Heart left ventricle (tissue), 16 donors: ENCODE measurements around the gene KCNJ9. TPM values are rescaled to one million over a fixed set of nuclear protein-coding genes. Genes with fewer than 3 reads are reported as not detected.
A peak's percentile ranks its signal among the peaks of the same experiment; 100 is the strongest.
"Not testable (repeated sequence)": the region's sequence is repeated elsewhere in the genome, so short reads cannot be mapped to it uniquely, and the experiment has no call there.

Source experiments
- ATAC-seq, 4 donors: fragments of 200-7000 bp; cut with Tn5 transposase; one replicate each; pipeline ENCODE4 v1.9.1; 2020 to 2022; ENCODE audit warnings: moderate library complexity in 4 of 4, mild to moderate bottlenecking in 3 of 4, moderate number of reproducible peaks in 1 of 4
- DNase-seq, 5 donors: peaks; one replicate each; pipeline ENCODE4 v3.0.0-alpha.2; 2020
- H3K27ac ChIP-seq, 12 donors: fragments of 200-600 bp; sonication (generic) in 4 of 12; one replicate each; pipeline versions ENCODE4 v1.5.0 to v1.8.0; 2016 to 2022; ENCODE audit warnings: mild to moderate bottlenecking in 2 of 12
- H3K27me3 ChIP-seq, 9 donors: fragments of 200-600 bp; sonication (generic) in 2 of 9; one replicate each; pipeline versions ENCODE4 v1.5.1 to v1.8.0; 2016 to 2022; ENCODE audit warnings: mild to moderate bottlenecking in 3 of 9
- H3K36me3 ChIP-seq, 9 donors: fragments of 200-600 bp; sonication (generic) in 2 of 9; one replicate each; pipeline versions ENCODE4 v1.5.0 to v1.8.0; 2018 to 2022; ENCODE audit warnings: mild to moderate bottlenecking in 2 of 9
- H3K4me1 ChIP-seq, 12 donors: fragments of 200-600 bp; sonication (generic) in 4 of 12; one replicate each; pipeline versions ENCODE4 v1.5.0 to v1.8.0; 2016 to 2022; ENCODE audit warnings: mild to moderate bottlenecking in 3 of 12
- H3K4me3 ChIP-seq, 12 donors: fragments of 200-600 bp; sonication (generic) in 4 of 12; one replicate each; pipeline versions ENCODE4 v1.5.0 to v1.8.0; 2017 to 2022; ENCODE audit warnings: mild to moderate bottlenecking in 9 of 12, moderate library complexity in 4 of 12
- H3K9me3 ChIP-seq, 12 donors: fragments of 200-600 bp; sonication (generic) in 4 of 12; one replicate each; pipeline versions ENCODE4 v1.5.0 to v1.8.0; 2016 to 2022; ENCODE audit warnings: mild to moderate bottlenecking in 1 of 12
- CTCF ChIP-seq, 12 donors: fragments of 200-600 bp; sonication (generic) in 4 of 12; IDR thresholded peaks; one replicate each; pipeline versions ENCODE4 v1.5.0 to v1.8.0; 2018 to 2022; ENCODE audit warnings: antibody characterized with exemption in 12 of 12, mild to moderate bottlenecking in 5 of 12
- POLR2A ChIP-seq, 2 donors: fragments of 450-650 bp; IDR thresholded peaks; one replicate each; pipeline ENCODE4 v1.6.1; 2017; ENCODE audit warnings: antibody characterized with exemption in 2 of 2, mild to moderate bottlenecking in 2 of 2, moderate library complexity in 2 of 2
- WGBS, 4 donors: extraction: QIAGEN DNeasy Blood & Tissue Kit in 2 of 4; methylation state at CpG; one replicate each; pipeline versions ENCODE4 v1.1.5 to v1.1.7; 2013 to 2018; 5-methylcytosine and 5-hydroxymethylcytosine counted together
- intact Hi-C, 10 donors: fragments of 100-400 bp; cut with DNase I; formaldehyde crosslinking; loops; one replicate each; pipeline versions ENCODE4 v1.11.1 to v1.14.2; 2022
- polyA plus RNA-seq, 2 donors: library from polyadenylated mRNA; stranded (reverse); fragments of 200-250 nt; gene quantifications; one replicate each; pipeline ENCODE4 v1.2.3, GENCODE V29; 2013
- total RNA-seq, 9 donors: library from RNA; depleted of rRNA in 2 of 9; stranded (reverse); fragments of >200 nt in 2 of 9; fragmentation: NEBNext Ultra II Directional in 3 of 9; extraction: Animal tissue kit (Norgen Biotek cat#: 25700) in 3 of 9; gene quantifications; one replicate each; pipeline versions ENCODE4 v1.1.0 to v1.2.4, GENCODE V29; 2016 to 2023
- donor health status: ischemic (EF 13 %, LVEDD 7.1; RV severe dilation, severe dysfunction).
- donor health status: healthy with polysubstance abuse.
- donor health status: DM: no; HTN: yes; CAD: no.
- donor health status: DM: no; HTN: no; CAD: no.
- donor health status: ischemic (EF 25% LVEDD 6.9; RV normal size, moderate dysfunction).
- donor health status: ischemic (EF 25% LVEDD 5.7; RV mildly dilated, moderate dysfunction).
- donor health status: healthy.
- donor health status: DM: yes; HTN: yes; CAD: no.
- donor health status: ischemic (EF 35%, LVEDD 5.7; RV mildly dilated, moderate dysfunction).
- donor health status: nonischemic (EF 11% LVEDD 7.7; RV severe dilation, severe dysfunction).
- donor health status: DM: yes; HTN: yes; CAD: no.
- donor health status: PGD.
- donor health status: ischemic (EF 29% LVEDD 5.4; RV normal size, mild dysfunction).
- donor health status: nonischemic (EF 23%, LVEDD 6.1; RV moderate dilation, normal function).

KCNJ9 gene
- total and polyA plus RNA-seq, 11 donors: 0.06 to 0.29 (median 0.08) TPM; not detected in 8

- H3K36me3 ChIP-seq: peaks cover 0 to 90% (median 55%) of the 10 kb centered on the region in 9 donors
- H3K4me1 ChIP-seq: peaks cover 0 to 76% (median 31%) of the 10 kb centered on the region in 12 donors
- peak; percentile 33 to 85 (median 58) for ATAC-seq
- intact Hi-C loops: no loop called here
- H3K27me3 ChIP-seq: no peaks in the 10 kb centered on the region
- no peak for TF ChIP-seq CTCF (IDR thresholded peaks at IDR 0.05)
- TF ChIP-seq POLR2A (IDR thresholded peaks at IDR 0.05): no peak
- no peak overlapping the region for H3K4me3 ChIP-seq
- peak overlapping the region in 11 of 12 donors; percentile 15 to 87 (median 69) for H3K27ac ChIP-seq
- DNase-seq: peak in 1 of 5 donors; percentile 25
- 50 to 63% (median 53%) methylated on average over 8 of the region's 8 CpGs for WGBS, 4 donors
- no peaks in the 10 kb centered on the region for H3K9me3 ChIP-seq
Measured at GRCh38 chr1:160124705-160125478, 43.6 kb downstream of the KCNJ9 start.

GRCh38 chr1:160125746-160126145, 44.4 kb downstream of the KCNJ9 start:
- H3K4me3 ChIP-seq: no peak overlapping the region
- no peaks in the 10 kb centered on the region for H3K27me3 ChIP-seq
- H3K9me3 ChIP-seq: no peaks in the 10 kb centered on the region
- DNase-seq (no peak), ATAC-seq (peak in 2 of 4 donors; percentile 4 to 6)
- H3K4me1 ChIP-seq: peaks cover 0 to 76% (median 33%) of the 10 kb centered on the region in 12 donors
- H3K36me3 ChIP-seq: peaks cover 0 to 99% (median 62%) of the 10 kb centered on the region in 9 donors
- intact Hi-C loops: no loop called here
- no peak for TF ChIP-seq CTCF (IDR thresholded peaks at IDR 0.05)
- TF ChIP-seq POLR2A (IDR thresholded peaks at IDR 0.05): no peak
- 75 to 93% (median 83%) methylated on average over 1 of the region's 1 CpG for WGBS, 4 donors
- peak overlapping the region in 10 of 12 donors; percentile 27 to 87 (median 70) for H3K27ac ChIP-seq

- H3K9me3 ChIP-seq, H3K4me3 ChIP-seq, intact Hi-C loops, DNase-seq, H3K27me3 ChIP-seq, ATAC-seq: not testable (repeated sequence)
- Histone ChIP-seq H3K36me3 (peaks cover 0 to 100% (median 58%) of the 10 kb centered on the region in 9 donors), H3K27ac (peak overlapping the region in 5 of 12 donors; percentile 62 to 87 (median 83)), H3K4me1 (peaks cover 0 to 78% (median 35%) of the 10 kb centered on the region in 12 donors)
- WGBS, 4 donors: 69 to 79% (median 71%) methylated on average over 4 of the region's 4 CpGs
Measured at GRCh38 chr1:160126342-160126741, 45.0 kb downstream of the KCNJ9 start.

- no peak for TF ChIP-seq POLR2A (IDR thresholded peaks at IDR 0.05)
- TF ChIP-seq CTCF (IDR thresholded peaks at IDR 0.05): no peak
- H3K4me1 ChIP-seq: peaks cover 0 to 84% (median 37%) of the 10 kb centered on the region in 12 donors
- 90 to 97% (median 93%) methylated on average over 9 of the region's 9 CpGs for WGBS, 4 donors
- H3K27me3 ChIP-seq: no peaks in the 10 kb centered on the region
- no peak for ATAC-seq
- no peak overlapping the region for H3K4me3 ChIP-seq
- intact Hi-C loops: no loop called here
- no peak for DNase-seq
- H3K9me3 ChIP-seq: no peaks in the 10 kb centered on the region
- peak overlapping the region; percentile 11 to 95 (median 81) for H3K27ac ChIP-seq
- H3K36me3 ChIP-seq: peaks cover 0 to 91% (median 53%) of the 10 kb centered on the region in 9 donors
Measured at GRCh38 chr1:160127381-160127780, 46.0 kb downstream of the KCNJ9 start.
